Transverse colon (tissue), 4 donors: Measurements from ENCODE around the gene ARSD. TPM values are rescaled to one million over a fixed set of nuclear protein-coding genes. Genes with fewer than 3 reads are reported as not detected.

ENCODE experiments used
- DNase-seq: peaks from one replicate; pipeline ENCODE4 v3.0.0-alpha.2; 2019
- H3K27ac ChIP-seq, 4 donors: fragments of 200-600 bp; sonication (generic); 2 replicates each; pipeline ENCODE4 v1.5.1; 2016 to 2018; ENCODE audit warnings: inconsistent platforms in 4 of 4
- H3K27me3 ChIP-seq: fragments of 200-600 bp; sonication (generic); 2 replicates; pipeline ENCODE4 v1.5.1; 2017; ENCODE audit warnings: inconsistent platforms
- H3K36me3 ChIP-seq, 4 donors: fragments of 200-600 bp; sonication (generic); 2 replicates each; pipeline ENCODE4 v1.5.1; 2017 to 2019; ENCODE audit warnings: inconsistent platforms in 4 of 4
- H3K4me1 ChIP-seq, 4 donors: fragments of 200-600 bp; sonication (generic); 2 replicates each; pipeline ENCODE4 v1.5.1; 2017 to 2020; ENCODE audit warnings: inconsistent platforms in 4 of 4
- H3K4me3 ChIP-seq, 4 donors: fragments of 200-600 bp; sonication (generic); 1 replicate in 1 of 4; 2 replicates in 3 of 4; pipeline versions ENCODE4 v1.5.1 to v1.6.1; 2017 to 2019; ENCODE audit warnings: inconsistent platforms in 4 of 4
- H3K9me3 ChIP-seq, 2 donors: fragments of 200-600 bp; sonication (generic); 2 replicates each; pipeline ENCODE4 v1.5.1; 2017 to 2019; ENCODE audit warnings: inconsistent platforms in 2 of 2
- CTCF ChIP-seq, 5 experiments: fragments of 200-600 bp in 3 of 5; fragments of 450-650 bp in 2 of 5; sonication (generic) in 3 of 5; IDR thresholded peaks; 1 replicate in 2 of 5; 2 replicates in 3 of 5; pipeline ENCODE4 v1.5.1; 2016 to 2017; ENCODE audit warnings: antibody characterized with exemption in 5 of 5, inconsistent platforms in 3 of 5, mild to moderate bottlenecking in 2 of 5, moderate library complexity in 1 of 5
- EP300 ChIP-seq: sonication (generic); formaldehyde crosslinking; IDR thresholded peaks from one replicate; pipeline ENCODE4 v1.6.1; 2017; ENCODE audit warnings: antibody characterized with exemption, low read depth
- POLR2A ChIP-seq: fragments of 450-650 bp; IDR thresholded peaks from one replicate; pipeline ENCODE4 v1.6.1; 2016; ENCODE audit warnings: antibody characterized with exemption, mild to moderate bottlenecking, moderate library complexity
- POLR2AphosphoS5 ChIP-seq, 3 donors: sonication (generic); formaldehyde crosslinking; IDR thresholded peaks; one replicate each; pipeline ENCODE4 v1.6.1; 2016; ENCODE audit warnings: antibody characterized with exemption in 3 of 3
- WGBS, 2 donors: methylation state at CpG; one replicate each; pipeline ENCODE4 v1.1.5; 2018; ENCODE audit warnings: low coverage in 1 of 2; 5-methylcytosine and 5-hydroxymethylcytosine counted together
- in situ Hi-C, 4 donors: fragments of 200-750 bp; cut with MboI; loops; one replicate each; pipeline versions ENCODE4 v1.15.0 to v1.15.1; 2017; ENCODE audit warnings: low sequenced_read_pairs in 3 of 4, low pct_ligation_motif_present in 1 of 4, low pct_unique_long_range_greater_than_20kb in 1 of 4
- intact Hi-C: fragments of 100-400 bp; cut with DNase I; formaldehyde crosslinking; loops from one replicate; pipeline ENCODE4 v1.15.1; 2023; ENCODE audit warnings: low total_unique reads
- total RNA-seq, 4 donors: library from RNA; depleted of rRNA; stranded (reverse); fragments of >200 nt; gene quantifications; one replicate each; pipeline ENCODE4 v1.1.0, GENCODE V29; 2016

ARSD gene
- total RNA-seq, 4 donors from 2014 or later: 47.1 to 65.4 (median 58.6) TPM

- H3K27me3 ChIP-seq: no peaks in the 10 kb centered on the region
- H3K4me3 ChIP-seq: no peak overlapping the region
- intact Hi-C loops (no loop called here), in situ Hi-C loops (no loop called here)
- TF ChIP-seq CTCF (IDR thresholded peaks at IDR 0.05) (peak in 4 of 5 experiments; percentile 21 to 40 (median 30)), EP300 (no peak)
- 66 to 73% methylated on average over 4 to 6 of the region's 6 CpGs for WGBS, 2 donors
- no peaks in the 10 kb centered on the region for H3K9me3 ChIP-seq
- DNase-seq: no peak
- no peak overlapping the region for H3K27ac ChIP-seq
- no peaks in the 10 kb centered on the region for H3K4me1 ChIP-seq
- H3K36me3 ChIP-seq: no peaks in the 10 kb centered on the region
These were observed 53.2 kb downstream of the ARSD start for GRCh38 chrX:2875798-2876399.

- DNase-seq: no peak
- intact Hi-C loops: no loop called here
- WGBS, 2 donors: 90% methylated on average over 3 of the region's 3 CpGs; no CpG with 5 or more reads in 1 of the 2 donors
- in situ Hi-C loops: no loop called here
- Histone ChIP-seq H3K9me3 (no peaks in the 10 kb centered on the region), H3K27me3 (no peaks in the 10 kb centered on the region), H3K4me3 (no peak overlapping the region), H3K36me3 (no peaks in the 10 kb centered on the region), H3K27ac (no peak overlapping the region), H3K4me1 (no peaks in the 10 kb centered on the region)
- no peak for TF ChIP-seq POLR2A
- no peak for TF ChIP-seq CTCF (IDR thresholded peaks at IDR 0.05)
- no peak for TF ChIP-seq POLR2AphosphoS5 (IDR thresholded peaks at IDR 0.05)
- no peak for TF ChIP-seq EP300
These were observed 54.0 kb downstream of the ARSD start for GRCh38 chrX:2875136-2875481.

- intact Hi-C loops: no loop called here
- H3K27ac ChIP-seq: no peak overlapping the region
- TF ChIP-seq POLR2AphosphoS5 (IDR thresholded peaks at IDR 0.05): no peak
- no peak for TF ChIP-seq POLR2A
- no peak for TF ChIP-seq CTCF (IDR thresholded peaks at IDR 0.05)
- no peak for TF ChIP-seq EP300
- no peaks in the 10 kb centered on the region for H3K4me1 ChIP-seq
- no peak overlapping the region for H3K4me3 ChIP-seq
- no peaks in the 10 kb centered on the region for H3K27me3 ChIP-seq
- 80 to 88% methylated on average over 1 to 5 of the region's 5 CpGs for WGBS, 2 donors
- no peak for DNase-seq
- in situ Hi-C loops: no loop called here
- H3K36me3 ChIP-seq: no peaks in the 10 kb centered on the region
- H3K9me3 ChIP-seq: no peaks in the 10 kb centered on the region
These were observed 54.7 kb downstream of the ARSD start for GRCh38 chrX:2874222-2875135.

- H3K4me3 ChIP-seq: no peak overlapping the region
- in situ Hi-C loops: no loop called here
- intact Hi-C loops: no loop called here
- no peaks in the 10 kb centered on the region for H3K36me3 ChIP-seq
- WGBS, 2 donors: 60 to 91% methylated on average over 1 to 7 of the region's 7 CpGs
- DNase-seq: no peak
- no peak overlapping the region for H3K27ac ChIP-seq
- H3K9me3 ChIP-seq: no peaks in the 10 kb centered on the region
- TF ChIP-seq CTCF (IDR thresholded peaks at IDR 0.05): no peak
- no peak for TF ChIP-seq POLR2AphosphoS5 (IDR thresholded peaks at IDR 0.05)
- TF ChIP-seq POLR2A: no peak
- TF ChIP-seq EP300: no peak
- H3K27me3 ChIP-seq: no peaks in the 10 kb centered on the region
- no peaks in the 10 kb centered on the region for H3K4me1 ChIP-seq
These were observed 56.4 kb downstream of the ARSD start for GRCh38 chrX:2872671-2873277.
